Right renal cortex interstitium (tissue), 3 donors: ENCODE measurements around the gene FSTL1. TPM values are rescaled to one million over a fixed set of nuclear protein-coding genes. Genes with fewer than 3 reads are reported as not detected.
A peak's percentile ranks its signal among the peaks of the same experiment; 100 is the strongest.

Experiments
- DNase-seq, 3 donors: peaks; one replicate each; pipeline ENCODE4 v3.0.0-alpha.2; 2013; ENCODE audit warnings: low read depth in 3 of 3, low spot score in 2 of 3
- polyA plus RNA-seq, 3 donors: library from polyadenylated mRNA; unstranded; fragments of 120-200 nt; gene quantifications; one replicate each; pipeline ENCODE4 v1.2.1, GENCODE V29; 2013; ENCODE audit not compliant: insufficient read length in 3 of 3

Gene FSTL1, protein sequence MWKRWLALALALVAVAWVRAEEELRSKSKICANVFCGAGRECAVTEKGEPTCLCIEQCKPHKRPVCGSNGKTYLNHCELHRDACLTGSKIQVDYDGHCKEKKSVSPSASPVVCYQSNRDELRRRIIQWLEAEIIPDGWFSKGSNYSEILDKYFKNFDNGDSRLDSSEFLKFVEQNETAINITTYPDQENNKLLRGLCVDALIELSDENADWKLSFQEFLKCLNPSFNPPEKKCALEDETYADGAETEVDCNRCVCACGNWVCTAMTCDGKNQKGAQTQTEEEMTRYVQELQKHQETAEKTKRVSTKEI
- polyA plus RNA-seq = 100 to 1,000 TPM; 528 to 591 (median 582) TPM

GRCh38 chr3:120450600-120451271 lies at the start of gene FSTL1:
TSS of gene FSTL1 (minus strand) at chr3:120450992. CDS start at chr3:120450746, 246 bp downstream.
- DNase-seq = peak in 2 of 3 donors; percentile 58 to 69

DNA sequence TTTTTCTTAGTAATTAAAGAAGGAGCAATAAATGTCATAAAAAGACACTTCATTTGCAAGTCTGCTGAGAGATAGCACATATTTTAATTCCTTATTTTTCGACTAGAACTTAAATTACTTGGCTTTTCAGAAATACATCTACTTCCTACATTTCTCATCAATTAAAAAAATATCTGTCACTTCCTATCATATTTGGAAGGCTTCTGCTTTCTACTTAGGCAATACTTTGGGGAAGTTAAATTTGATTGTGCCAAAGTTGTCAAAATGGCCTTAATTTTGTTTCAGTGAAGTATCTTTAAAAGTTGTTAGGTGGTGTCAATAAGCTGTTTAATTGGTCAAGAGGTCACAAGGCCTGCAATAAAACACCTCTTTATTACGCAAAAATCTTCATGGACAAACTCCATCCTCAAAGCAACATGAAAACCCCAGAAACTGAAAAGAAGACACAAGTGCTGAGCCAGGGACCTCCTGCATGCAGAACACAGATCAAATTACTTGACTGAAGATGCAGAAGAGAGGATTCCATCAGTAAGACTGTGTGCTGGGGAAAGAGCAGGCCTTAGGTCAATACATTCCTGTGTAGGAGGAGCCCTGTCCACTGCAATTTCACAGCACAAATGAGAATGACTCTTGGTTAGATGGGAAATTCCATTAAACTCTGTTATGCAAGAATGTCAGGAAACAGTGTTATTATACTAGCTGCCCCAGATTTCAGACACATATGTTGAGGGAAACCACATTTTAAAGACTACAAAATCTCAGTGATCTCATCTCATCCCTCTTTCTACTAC lies 48.0 kb upstream of the FSTL1 start:
- DNase-seq = peak; percentile 54 to 67 (median 60)

- DNase-seq = no peak
These were observed 47.0 kb upstream of the FSTL1 start for GRCh38 chr3:120497818-120498217.

DNA sequence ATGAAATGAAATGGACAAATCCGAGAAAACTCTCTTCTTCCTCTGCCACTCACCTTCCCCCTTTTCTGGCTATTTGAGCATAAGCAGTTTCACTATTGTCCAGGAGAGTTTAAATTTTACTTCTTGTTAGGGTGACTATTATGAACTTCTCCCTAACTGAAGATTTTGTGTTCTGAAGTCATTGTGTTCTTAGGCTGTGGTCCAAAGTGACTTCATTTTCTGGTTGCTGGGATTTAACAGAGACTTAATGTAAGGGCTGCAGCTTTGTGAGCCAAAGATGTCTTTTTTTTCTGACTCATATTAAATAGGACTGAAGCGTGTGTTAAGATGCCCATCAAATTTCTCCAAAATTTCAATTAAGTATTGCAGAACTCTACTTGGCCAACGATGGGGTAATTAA lies 46.5 kb upstream of the FSTL1 start:
- DNase-seq = peak; percentile 47 to 68 (median 56)

DNA sequence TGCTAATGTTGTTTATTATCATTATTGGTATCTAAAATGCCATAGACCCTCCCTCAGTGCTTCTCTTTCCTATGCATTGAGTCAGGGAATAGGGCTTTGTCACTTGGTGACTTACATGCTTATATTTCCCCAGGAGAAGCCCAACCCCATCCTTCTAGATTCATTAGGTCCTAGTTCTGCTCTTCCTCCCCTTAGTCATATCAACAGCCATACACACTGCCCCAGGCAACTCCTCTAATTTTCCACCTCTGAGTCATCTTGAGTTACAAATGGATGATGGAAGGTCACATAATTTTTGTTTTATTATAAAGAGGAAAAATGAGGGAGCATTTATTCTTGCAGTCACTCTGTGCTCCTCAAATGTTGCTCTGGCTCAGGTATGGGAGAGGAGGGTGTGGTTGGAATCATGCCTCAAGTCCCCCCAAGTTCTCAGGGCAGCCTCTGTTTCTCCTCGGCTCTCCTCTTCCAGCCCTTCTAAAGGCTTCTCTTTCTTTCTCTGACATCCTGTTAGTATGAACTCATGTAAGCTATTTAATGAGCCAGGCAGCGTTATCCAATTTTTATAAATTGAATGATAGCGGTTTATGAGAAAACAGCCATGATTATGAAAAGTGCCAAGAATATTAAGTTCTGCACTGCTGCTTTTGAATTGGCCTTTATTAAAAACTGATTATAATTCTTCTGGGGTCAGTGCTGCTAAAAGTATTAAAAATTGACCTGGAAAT lies 45.6 kb upstream of the FSTL1 start:
- DNase-seq = no peak

GRCh38 chr3:120495809-120496208 lies 45.0 kb upstream of the FSTL1 start:
- DNase-seq = no peak

DNA sequence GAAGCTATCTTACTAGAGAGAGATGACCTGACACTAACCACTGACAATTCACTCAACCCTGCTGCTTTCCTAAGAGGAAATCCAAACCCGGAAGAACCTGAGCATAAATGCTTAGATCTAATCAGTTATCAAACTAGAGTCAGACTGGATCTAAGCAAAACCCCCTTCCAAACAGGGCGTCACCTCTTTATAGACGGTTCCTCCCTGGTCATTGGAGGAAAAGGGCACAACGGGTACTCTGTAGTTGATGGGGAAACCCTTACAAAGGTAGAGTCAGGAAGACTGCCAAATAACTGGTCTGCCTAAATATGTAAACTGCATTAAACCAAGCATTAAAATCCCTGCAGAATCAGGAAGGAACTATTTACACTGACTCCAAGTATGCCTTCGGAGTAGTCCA lies 41.3 kb upstream of the FSTL1 start:
- no peak for DNase-seq

GRCh38 chr3:120489421-120489820 lies 38.6 kb upstream of the FSTL1 start:
- DNase-seq = no peak

- no peak for DNase-seq
These were observed 37.5 kb upstream of the FSTL1 start for GRCh38 chr3:120488296-120488695.

- DNase-seq = no peak
These were observed 36.4 kb upstream of the FSTL1 start for GRCh38 chr3:120487191-120487650.

GRCh38 chr3:120481081-120481480 lies 30.3 kb upstream of the FSTL1 start:
- no peak for DNase-seq

- DNase-seq = no peak
These were observed 27.0 kb upstream of the FSTL1 start for GRCh38 chr3:120477781-120478180.

DNA sequence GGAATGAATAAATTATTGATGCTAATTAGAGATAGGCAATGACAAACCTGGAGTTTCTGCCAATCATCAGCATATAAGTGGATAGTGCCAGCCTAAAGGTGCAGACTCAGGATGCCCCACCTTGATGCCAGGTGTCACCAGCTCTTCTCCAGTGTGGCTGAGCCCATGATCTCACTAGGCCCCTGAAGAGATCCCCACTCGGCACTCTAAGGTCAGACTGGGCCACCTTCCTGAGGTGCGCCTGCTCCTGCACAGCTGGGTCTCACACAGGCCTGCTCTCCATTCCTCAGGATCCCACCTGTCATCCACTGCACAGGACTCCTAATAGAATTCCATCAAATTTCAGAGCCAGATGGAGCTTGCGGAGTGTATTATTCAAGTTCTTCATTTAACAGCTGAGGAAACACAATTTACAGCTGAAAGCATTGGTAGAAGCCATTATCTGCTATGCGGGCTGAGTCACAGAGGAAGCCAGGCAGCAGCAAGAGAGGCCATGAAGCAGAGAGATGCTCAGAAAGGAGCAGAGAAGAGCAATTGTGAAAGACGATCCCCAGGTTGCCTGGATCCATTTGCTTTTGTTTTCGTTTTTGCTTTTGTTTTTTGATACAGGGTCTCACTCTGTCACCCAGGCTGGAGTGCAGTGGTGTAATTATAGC lies 25.1 kb upstream of the FSTL1 start:
- no peak for DNase-seq

- no peak for DNase-seq
These were observed 23.3 kb upstream of the FSTL1 start for GRCh38 chr3:120473896-120474675.

- no peak for DNase-seq
These were observed 22.6 kb upstream of the FSTL1 start for GRCh38 chr3:120473389-120473788.

DNA sequence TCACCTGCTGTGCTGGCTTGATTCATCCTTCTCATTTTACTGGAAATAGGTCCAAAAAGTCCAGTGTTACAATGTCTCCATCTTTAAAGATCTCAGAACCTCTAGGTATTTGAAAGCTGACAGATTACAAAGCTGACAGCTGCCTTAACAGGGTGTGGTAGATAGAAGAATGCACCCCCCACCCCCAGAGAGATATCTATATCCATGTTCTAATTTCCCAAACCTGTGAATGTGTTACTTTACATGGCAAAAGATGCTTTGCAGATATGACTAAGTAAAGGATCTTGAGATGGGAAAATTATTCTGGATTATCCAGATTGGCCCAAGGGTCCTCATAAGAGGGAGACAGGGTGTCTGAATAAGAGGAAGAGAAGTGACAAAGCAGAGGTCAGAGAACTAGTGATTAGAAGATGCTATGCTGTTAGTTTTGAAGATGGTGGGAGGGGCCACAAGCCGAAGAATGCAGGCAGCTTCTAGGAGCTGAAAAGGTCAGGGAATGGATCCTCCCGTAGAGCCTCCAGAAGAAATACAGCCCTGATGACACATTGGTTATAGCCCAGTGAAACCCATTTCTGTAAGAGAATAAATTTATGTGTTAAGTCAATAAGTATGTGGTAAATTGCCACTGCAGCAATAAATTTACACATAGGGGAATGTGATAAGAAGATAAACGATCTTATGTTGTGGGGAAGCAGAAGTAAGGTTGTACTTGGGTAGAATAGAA lies 21.5 kb upstream of the FSTL1 start:
- DNase-seq = no peak

DNA sequence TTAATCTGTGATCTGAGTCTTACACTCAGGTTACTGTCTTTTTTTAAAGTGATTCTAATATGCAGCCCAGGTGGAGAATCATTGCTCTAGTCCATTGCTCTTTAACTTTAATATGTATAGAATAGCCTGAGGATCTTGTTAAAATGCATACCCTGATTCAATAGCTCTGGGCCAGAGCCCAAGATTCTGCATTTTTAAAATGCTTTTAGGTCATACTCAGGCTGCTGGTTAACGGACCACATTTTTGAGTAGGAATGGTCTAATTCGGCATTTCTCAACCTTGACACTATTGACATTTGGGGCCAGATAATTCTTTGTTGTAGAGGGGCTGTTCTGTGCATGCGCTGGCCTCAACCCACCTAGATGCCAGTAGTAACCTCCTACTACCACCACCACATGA lies 20.9 kb upstream of the FSTL1 start:
- no peak for DNase-seq

DNA sequence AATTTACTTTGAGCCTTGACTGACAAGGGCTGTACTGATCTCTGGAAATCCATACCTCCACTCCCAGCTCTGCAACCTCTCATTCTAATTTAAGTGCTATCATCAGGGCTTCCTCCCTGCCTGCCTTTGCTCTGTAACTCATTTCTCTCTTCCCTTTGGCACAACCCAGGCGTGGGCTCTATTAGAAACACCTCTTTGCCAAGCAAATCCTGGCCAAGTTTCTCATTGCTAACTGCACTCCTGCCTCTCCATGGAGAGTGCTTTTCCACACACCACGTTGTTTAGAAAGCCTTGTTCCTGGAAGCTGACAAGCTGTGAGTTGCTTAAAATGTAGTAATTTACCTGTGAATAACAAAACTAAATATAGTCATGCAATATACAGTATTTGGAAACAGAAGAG lies 20.1 kb upstream of the FSTL1 start:
- DNase-seq = no peak

GRCh38 chr3:120469882-120470301 lies 19.1 kb upstream of the FSTL1 start:
- no peak for DNase-seq
